HG02759 (cell line): ENCODE data around the gene TIGD3.
"Not testable (repeated sequence)": the region's sequence is repeated elsewhere in the genome, so short reads cannot be mapped to it uniquely, and the experiment has no call there.

Experiments
- ATAC-seq: cut with Tn5 transposase; IDR thresholded peaks from one replicate; pipeline ENCODE4 v1.9.1; 2021; ENCODE audit warnings: mild to moderate bottlenecking, moderate library complexity; ENCODE audit not compliant: unreplicated experiment

The TIGD3 gene

GRCh38 chr11:65325435-65325834, 29.1 kb upstream of the TIGD3 start:
- no peak for ATAC-seq

- no peak for ATAC-seq
Observed at GRCh38 chr11:65327021-65327420, 27.5 kb upstream of the TIGD3 start.

- no peak for ATAC-seq
Observed at GRCh38 chr11:65329478-65329877, 25.1 kb upstream of the TIGD3 start.

GRCh38 chr11:65329944-65330403, 24.6 kb upstream of the TIGD3 start:
- ATAC-seq = no peak

GRCh38 chr11:65330544-65330943, 24.0 kb upstream of the TIGD3 start:
- no peak for ATAC-seq

GRCh38 chr11:65332591-65332990, 22.0 kb upstream of the TIGD3 start:
- not testable (repeated sequence) for ATAC-seq

- ATAC-seq = no peak
Observed at GRCh38 chr11:65334696-65335295, 19.8 kb upstream of the TIGD3 start.

- no peak for ATAC-seq
Observed at GRCh38 chr11:65338676-65339075, 15.9 kb upstream of the TIGD3 start.

- no peak for ATAC-seq
Observed at GRCh38 chr11:65340226-65340625, 14.3 kb upstream of the TIGD3 start.

- no peak for ATAC-seq
Observed at GRCh38 chr11:65341856-65342255, 12.7 kb upstream of the TIGD3 start.

GRCh38 chr11:65351511-65351910, 3.0 kb upstream of the TIGD3 start:
- no peak for ATAC-seq

- ATAC-seq = no peak
Observed at GRCh38 chr11:65352783-65353182, 1.8 kb upstream of the TIGD3 start.

GRCh38 chr11:65353376-65353775, 1.2 kb upstream of the TIGD3 start:
- no peak for ATAC-seq

GRCh38 chr11:65353900-65354264, 669 bp upstream of the TIGD3 start:
- no peak for ATAC-seq

GRCh38 chr11:65355013-65355775, 643 bp downstream of the TIGD3 start:
- peak; percentile 32 for ATAC-seq

GRCh38 chr11:65355776-65356393, 1.3 kb downstream of the TIGD3 start:
- ATAC-seq = no peak

- no peak for ATAC-seq
Observed at GRCh38 chr11:65356394-65356972, 1.9 kb downstream of the TIGD3 start.

- no peak for ATAC-seq
Observed at GRCh38 chr11:65357856-65358356, 3.4 kb downstream of the TIGD3 start.

GRCh38 chr11:65362320-65362931, 7.9 kb downstream of the TIGD3 start:
- ATAC-seq = no peak

GRCh38 chr11:65362966-65363365, 8.4 kb downstream of the TIGD3 start:
- ATAC-seq = no peak

- no peak for ATAC-seq
Observed at GRCh38 chr11:65363770-65364169, 9.2 kb downstream of the TIGD3 start.
